ENCODE data around the gene COPG1.

DNA sequence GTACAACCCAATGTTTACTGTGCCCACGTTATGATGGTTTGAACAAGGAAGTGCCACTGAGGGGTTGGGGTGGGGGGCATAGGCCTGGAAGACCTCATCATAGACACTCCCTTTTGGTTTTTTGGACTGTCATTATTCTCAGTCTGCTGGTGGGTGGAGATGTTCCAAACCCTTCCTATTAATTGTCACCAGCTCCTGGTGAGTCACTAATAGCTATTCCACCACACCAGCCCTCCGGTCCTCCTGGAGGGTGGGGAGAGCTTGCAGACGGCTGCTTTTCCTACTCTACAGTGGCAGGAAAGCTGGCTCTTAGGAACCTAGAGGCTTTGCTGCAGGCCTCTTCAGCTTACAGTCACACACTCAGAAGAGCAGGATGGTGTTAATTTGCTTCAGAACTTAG is 9.0 kb upstream of the COPG1 start:
- TF ChIP-seq, protein P1, sequence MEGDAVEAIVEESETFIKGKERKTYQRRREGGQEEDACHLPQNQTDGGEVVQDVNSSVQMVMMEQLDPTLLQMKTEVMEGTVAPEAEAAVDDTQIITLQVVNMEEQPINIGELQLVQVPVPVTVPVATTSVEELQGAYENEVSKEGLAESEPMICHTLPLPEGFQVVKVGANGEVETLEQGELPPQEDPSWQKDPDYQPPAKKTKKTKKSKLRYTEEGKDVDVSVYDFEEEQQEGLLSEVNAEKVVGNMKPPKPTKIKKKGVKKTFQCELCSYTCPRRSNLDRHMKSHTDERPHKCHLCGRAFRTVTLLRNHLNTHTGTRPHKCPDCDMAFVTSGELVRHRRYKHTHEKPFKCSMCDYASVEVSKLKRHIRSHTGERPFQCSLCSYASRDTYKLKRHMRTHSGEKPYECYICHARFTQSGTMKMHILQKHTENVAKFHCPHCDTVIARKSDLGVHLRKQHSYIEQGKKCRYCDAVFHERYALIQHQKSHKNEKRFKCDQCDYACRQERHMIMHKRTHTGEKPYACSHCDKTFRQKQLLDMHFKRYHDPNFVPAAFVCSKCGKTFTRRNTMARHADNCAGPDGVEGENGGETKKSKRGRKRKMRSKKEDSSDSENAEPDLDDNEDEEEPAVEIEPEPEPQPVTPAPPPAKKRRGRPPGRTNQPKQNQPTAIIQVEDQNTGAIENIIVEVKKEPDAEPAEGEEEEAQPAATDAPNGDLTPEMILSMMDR (IDR thresholded peaks at IDR 0.05) = no peak
- TF ChIP-seq POLR2A (IDR thresholded peaks at IDR 0.05) = no peak
- no peak for TF ChIP-seq POLR2AphosphoS5 (IDR thresholded peaks at IDR 0.05)

Data from breast epithelium (tissue), 3 donors.